ENCODE data around the gene MRPL37.

Gene MRPL37

GRCh38 chr1:54263601-54264226, 63.7 kb downstream of the MRPL37 start:
- no peaks in the 10 kb centered on the region for H3K79me2 ChIP-seq (ENCODE audit: insufficient read depth, low read length)
- no peaks in the 10 kb centered on the region for H4K20me1 ChIP-seq (ENCODE audit: low read depth, low read length)
- H3F3A ChIP-seq (ENCODE audit: insufficient read depth), result no peaks in the 10 kb centered on the region
- H2AFZ ChIP-seq (ENCODE audit: low read depth, low read length, severe bottlenecking), result no peak overlapping the region
- no peak overlapping the region for H3K4me2 ChIP-seq (ENCODE audit: low read depth, low read length, poor library complexity, severe bottlenecking)
- no peak overlapping the region for H3K4me3 ChIP-seq (ENCODE audit: insufficient read depth, low read length, poor library complexity, severe bottlenecking)
- H3K36me3 ChIP-seq (ENCODE audit: low read length), result no peaks in the 10 kb centered on the region
- no peaks in the 10 kb centered on the region for H3K9me3 ChIP-seq (ENCODE audit: insufficient read depth, low read length)
- no peaks in the 10 kb centered on the region for H3K9me2 ChIP-seq (replicated peaks; ENCODE audit: insufficient read depth, low read length)
- no peak for TF ChIP-seq EZH2phosphoT487 (conservative IDR thresholded peaks at IDR 0.05; ENCODE audit: low read length)
- no peak for TF ChIP-seq CTCF (IDR thresholded peaks at IDR 0.05; ENCODE audit: insufficient read depth, low read length, poor library complexity, severe bottlenecking)
- no peak overlapping the region for H3K9ac ChIP-seq (ENCODE audit: low read length)
- no peaks in the 10 kb centered on the region for H3K27me3 ChIP-seq (ENCODE audit: low read length)
- H3K27ac ChIP-seq (ENCODE audit: low read depth, low read length), result no peak overlapping the region

GRCh38 chr1:54265126-54265525, 65.2 kb downstream of the MRPL37 start:
- no peaks in the 10 kb centered on the region for H4K20me1 ChIP-seq (ENCODE audit: low read depth, low read length)
- H3K27ac ChIP-seq (ENCODE audit: low read depth, low read length), result no peak overlapping the region
- H3K9me3 ChIP-seq (ENCODE audit: insufficient read depth, low read length), result no peaks in the 10 kb centered on the region
- H3K27me3 ChIP-seq (ENCODE audit: low read length), result no peaks in the 10 kb centered on the region
- H2AFZ ChIP-seq (ENCODE audit: low read depth, low read length, severe bottlenecking), result no peak overlapping the region
- H3F3A ChIP-seq (ENCODE audit: insufficient read depth), result no peaks in the 10 kb centered on the region
- no peak overlapping the region for H3K9ac ChIP-seq (ENCODE audit: low read length)
- no peaks in the 10 kb centered on the region for H3K36me3 ChIP-seq (ENCODE audit: low read length)
- TF ChIP-seq CTCF (IDR thresholded peaks at IDR 0.05; ENCODE audit: insufficient read depth, low read length, poor library complexity, severe bottlenecking), result no peak
- TF ChIP-seq EZH2phosphoT487 (conservative IDR thresholded peaks at IDR 0.05; ENCODE audit: low read length), result no peak
- H3K4me3 ChIP-seq (ENCODE audit: insufficient read depth, low read length, poor library complexity, severe bottlenecking), result no peak overlapping the region
- H3K79me2 ChIP-seq (ENCODE audit: insufficient read depth, low read length), result no peaks in the 10 kb centered on the region
- H3K4me2 ChIP-seq (ENCODE audit: low read depth, low read length, poor library complexity, severe bottlenecking), result no peak overlapping the region
- no peaks in the 10 kb centered on the region for H3K9me2 ChIP-seq (replicated peaks; ENCODE audit: insufficient read depth, low read length)

- H2AFZ ChIP-seq (ENCODE audit: low read depth, low read length, severe bottlenecking), result no peak overlapping the region
- no peaks in the 10 kb centered on the region for H4K20me1 ChIP-seq (ENCODE audit: low read depth, low read length)
- no peaks in the 10 kb centered on the region for H3K9me3 ChIP-seq (ENCODE audit: insufficient read depth, low read length)
- H3K4me3 ChIP-seq (ENCODE audit: insufficient read depth, low read length, poor library complexity, severe bottlenecking), result no peak overlapping the region
- H3K27me3 ChIP-seq (ENCODE audit: low read length), result no peaks in the 10 kb centered on the region
- H3K27ac ChIP-seq (ENCODE audit: low read depth, low read length), result no peak overlapping the region
- no peaks in the 10 kb centered on the region for H3K79me2 ChIP-seq (ENCODE audit: insufficient read depth, low read length)
- TF ChIP-seq CTCF (IDR thresholded peaks at IDR 0.05; ENCODE audit: insufficient read depth, low read length, poor library complexity, severe bottlenecking), result no peak
- no peak for TF ChIP-seq EZH2phosphoT487 (conservative IDR thresholded peaks at IDR 0.05; ENCODE audit: low read length)
- no peaks in the 10 kb centered on the region for H3K36me3 ChIP-seq (ENCODE audit: low read length)
- H3K9me2 ChIP-seq (replicated peaks; ENCODE audit: insufficient read depth, low read length), result no peaks in the 10 kb centered on the region
- no peaks in the 10 kb centered on the region for H3F3A ChIP-seq (ENCODE audit: insufficient read depth)
- no peak overlapping the region for H3K4me2 ChIP-seq (ENCODE audit: low read depth, low read length, poor library complexity, severe bottlenecking)
- H3K9ac ChIP-seq (ENCODE audit: low read length), result no peak overlapping the region
These were observed 65.7 kb downstream of the MRPL37 start for GRCh38 chr1:54265659-54266058.
